ENCODE measurements around the gene MICAL3.

Gene MICAL3

DNA sequence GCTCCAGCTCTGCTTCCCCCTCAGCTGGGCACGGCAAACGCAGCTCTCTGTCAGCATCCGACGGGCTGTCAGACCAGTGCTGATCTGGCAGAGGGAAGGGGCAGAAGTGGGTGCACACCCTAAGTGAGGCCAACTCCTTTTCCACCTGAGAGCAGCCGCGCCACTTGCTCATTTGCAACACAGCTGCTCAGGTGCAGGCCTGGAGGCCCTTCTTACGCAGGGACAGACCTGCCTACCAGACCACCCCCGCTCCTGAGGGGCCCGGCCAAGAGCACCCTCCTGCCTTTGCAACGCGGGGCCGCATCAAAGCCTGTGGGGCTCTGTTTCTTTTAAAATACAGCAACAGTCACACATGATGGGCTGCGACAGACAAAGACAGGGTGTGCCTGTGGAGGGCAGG, 202.3 kb downstream of the MICAL3 start:
- no peaks in the 10 kb centered on the region for H3K36me3 ChIP-seq (replicated peaks; ENCODE audit: insufficient read depth, low read length)
- H3K4me2 ChIP-seq (ENCODE audit: low read depth, low read length), result no peak overlapping the region
- no peak overlapping the region for H3K9ac ChIP-seq (ENCODE audit: low read length)
- H3F3A ChIP-seq (ENCODE audit: insufficient read depth, low read length), result no peaks in the 10 kb centered on the region
- no peaks in the 10 kb centered on the region for H3K79me2 ChIP-seq (ENCODE audit: low read length)
- H4K20me1 ChIP-seq (ENCODE audit: insufficient read depth, low read length), result no peaks in the 10 kb centered on the region
- no peaks in the 10 kb centered on the region for H3K9me3 ChIP-seq (replicated peaks; ENCODE audit: insufficient read depth, low read length)
- no peak for DNase-seq
- H3K27ac ChIP-seq (ENCODE audit: low read length), result no peak overlapping the region
- no peak for TF ChIP-seq EZH2 (optimal IDR thresholded peaks at IDR 0.05; ENCODE audit: low read depth, low read length)
- TF ChIP-seq CTCF (IDR thresholded peaks at IDR 0.05; ENCODE audit: low read length), result no peak
- no peak for TF ChIP-seq EZH2phosphoT487 (IDR thresholded peaks at IDR 0.05; ENCODE audit: low read length)
- no peaks in the 10 kb centered on the region for H3K9me2 ChIP-seq (replicated peaks; ENCODE audit: insufficient read depth, low read length)
- no peaks in the 10 kb centered on the region for H3K27me3 ChIP-seq (replicated peaks; ENCODE audit: insufficient read depth, low read length)
- no peak overlapping the region for H2AFZ ChIP-seq (ENCODE audit: low read length)
- H3K4me1 ChIP-seq (ENCODE audit: low read length), result no peaks in the 10 kb centered on the region
- H3K4me3 ChIP-seq (ENCODE audit: low read length), result no peak overlapping the region

DNA sequence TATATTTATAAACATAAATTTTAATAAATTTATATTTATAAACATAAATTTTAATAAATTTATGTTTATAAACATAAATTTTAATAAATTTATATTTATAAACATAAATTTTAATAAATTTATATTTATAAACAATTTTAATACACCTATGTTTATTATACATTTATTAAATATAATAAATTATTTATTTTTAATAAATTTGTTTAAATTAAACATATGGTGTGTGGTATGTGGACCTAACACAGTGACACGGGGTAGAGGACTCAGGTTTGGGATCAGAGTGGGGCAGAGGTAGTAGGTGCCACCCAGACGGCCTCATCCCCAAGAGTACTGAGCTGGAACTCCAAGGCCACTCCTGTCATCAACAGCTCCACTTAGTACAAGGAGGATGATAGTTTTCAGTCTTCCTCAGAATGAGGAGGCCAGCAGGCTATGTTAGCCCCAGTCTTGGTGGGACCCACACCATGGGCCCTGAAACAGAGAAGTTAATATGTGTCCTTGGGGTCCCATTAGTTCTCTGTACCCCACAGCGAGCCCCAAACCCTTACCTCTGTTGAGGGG, 203.4 kb downstream of the MICAL3 start:
- Histone ChIP-seq H3K4me2 (ENCODE audit: low read depth, low read length) (no peak overlapping the region), H3K4me1 (ENCODE audit: low read length) (no peaks in the 10 kb centered on the region), H4K20me1 (ENCODE audit: insufficient read depth, low read length) (no peaks in the 10 kb centered on the region), H3K9me3 (replicated peaks; ENCODE audit: insufficient read depth, low read length) (no peaks in the 10 kb centered on the region), H3K4me3 (ENCODE audit: low read length) (no peak overlapping the region), H3K9ac (ENCODE audit: low read length) (no peak overlapping the region), H3K27me3 (replicated peaks; ENCODE audit: insufficient read depth, low read length) (no peaks in the 10 kb centered on the region), H3F3A (ENCODE audit: insufficient read depth, low read length) (no peaks in the 10 kb centered on the region), H3K36me3 (replicated peaks; ENCODE audit: insufficient read depth, low read length) (no peaks in the 10 kb centered on the region), H3K9me2 (replicated peaks; ENCODE audit: insufficient read depth, low read length) (no peaks in the 10 kb centered on the region), H3K27ac (ENCODE audit: low read length) (no peak overlapping the region), H2AFZ (ENCODE audit: low read length) (no peak overlapping the region), H3K79me2 (ENCODE audit: low read length) (no peaks in the 10 kb centered on the region)
- no peak for TF ChIP-seq EZH2phosphoT487 (IDR thresholded peaks at IDR 0.05; ENCODE audit: low read length)
- no peak for TF ChIP-seq EZH2 (optimal IDR thresholded peaks at IDR 0.05; ENCODE audit: low read depth, low read length)
- no peak for TF ChIP-seq CTCF (IDR thresholded peaks at IDR 0.05; ENCODE audit: low read length)
- no peak for DNase-seq

GRCh38 chr22:17818649-17819048, 205.7 kb downstream of the MICAL3 start:
- no peak overlapping the region for H3K4me2 ChIP-seq (ENCODE audit: low read depth, low read length)

More at GRCh38 chr22:17818649-17819048, 205.7 kb downstream of the MICAL3 start:
- no peaks in the 10 kb centered on the region for H3K4me1 ChIP-seq (ENCODE audit: low read length)
- H3K9me2 ChIP-seq (replicated peaks; ENCODE audit: insufficient read depth, low read length), result no peaks in the 10 kb centered on the region
- no peaks in the 10 kb centered on the region for H4K20me1 ChIP-seq (ENCODE audit: insufficient read depth, low read length)
- no peaks in the 10 kb centered on the region for H3F3A ChIP-seq (ENCODE audit: insufficient read depth, low read length)
- H3K9me3 ChIP-seq (replicated peaks; ENCODE audit: insufficient read depth, low read length), result no peaks in the 10 kb centered on the region
- no peak for DNase-seq
- no peak overlapping the region for H3K9ac ChIP-seq (ENCODE audit: low read length)
- no peaks in the 10 kb centered on the region for H3K79me2 ChIP-seq (ENCODE audit: low read length)
- TF ChIP-seq CTCF (IDR thresholded peaks at IDR 0.05; ENCODE audit: low read length) (no peak), EZH2phosphoT487 (IDR thresholded peaks at IDR 0.05; ENCODE audit: low read length) (no peak), EZH2 (optimal IDR thresholded peaks at IDR 0.05; ENCODE audit: low read depth, low read length) (no peak)
- no peak overlapping the region for H3K27ac ChIP-seq (ENCODE audit: low read length)
- H2AFZ ChIP-seq (ENCODE audit: low read length), result no peak overlapping the region
- no peaks in the 10 kb centered on the region for H3K27me3 ChIP-seq (replicated peaks; ENCODE audit: insufficient read depth, low read length)
- H3K4me3 ChIP-seq (ENCODE audit: low read length), result no peak overlapping the region
- no peaks in the 10 kb centered on the region for H3K36me3 ChIP-seq (replicated peaks; ENCODE audit: insufficient read depth, low read length)

All from MM.1S (cell line).